Transverse colon (tissue), 4 donors: Measurements from ENCODE around the gene CDK11A. TPM values are rescaled to one million over a fixed set of nuclear protein-coding genes. Genes with fewer than 3 reads are reported as not detected.
"Not testable (repeated sequence)": the region's sequence is repeated elsewhere in the genome, so short reads cannot be mapped to it uniquely, and the experiment has no call there.

Source experiments
- DNase-seq: peaks from one replicate; pipeline ENCODE4 v3.0.0-alpha.2; 2019
- H3K27ac ChIP-seq, 4 donors: fragments of 200-600 bp; sonication (generic); 2 replicates each; pipeline ENCODE4 v1.5.1; 2016 to 2018; ENCODE audit warnings: inconsistent platforms in 4 of 4
- H3K27me3 ChIP-seq: fragments of 200-600 bp; sonication (generic); 2 replicates; pipeline ENCODE4 v1.5.1; 2017; ENCODE audit warnings: inconsistent platforms
- H3K36me3 ChIP-seq, 4 donors: fragments of 200-600 bp; sonication (generic); 2 replicates each; pipeline ENCODE4 v1.5.1; 2017 to 2019; ENCODE audit warnings: inconsistent platforms in 4 of 4
- H3K4me1 ChIP-seq, 4 donors: fragments of 200-600 bp; sonication (generic); 2 replicates each; pipeline ENCODE4 v1.5.1; 2017 to 2020; ENCODE audit warnings: inconsistent platforms in 4 of 4
- H3K4me3 ChIP-seq, 4 donors: fragments of 200-600 bp; sonication (generic); 1 replicate in 1 of 4; 2 replicates in 3 of 4; pipeline versions ENCODE4 v1.5.1 to v1.6.1; 2017 to 2019; ENCODE audit warnings: inconsistent platforms in 4 of 4
- H3K9me3 ChIP-seq, 2 donors: fragments of 200-600 bp; sonication (generic); 2 replicates each; pipeline ENCODE4 v1.5.1; 2017 to 2019; ENCODE audit warnings: inconsistent platforms in 2 of 2
- EP300 ChIP-seq: sonication (generic); formaldehyde crosslinking; IDR thresholded peaks from one replicate; pipeline ENCODE4 v1.6.1; 2017; ENCODE audit warnings: antibody characterized with exemption, low read depth
- POLR2A ChIP-seq: fragments of 450-650 bp; IDR thresholded peaks from one replicate; pipeline ENCODE4 v1.6.1; 2016; ENCODE audit warnings: antibody characterized with exemption, mild to moderate bottlenecking, moderate library complexity
- POLR2AphosphoS5 ChIP-seq, 3 donors: sonication (generic); formaldehyde crosslinking; IDR thresholded peaks; one replicate each; pipeline ENCODE4 v1.6.1; 2016; ENCODE audit warnings: antibody characterized with exemption in 3 of 3
- WGBS, 2 donors: methylation state at CpG; one replicate each; pipeline ENCODE4 v1.1.5; 2018; ENCODE audit warnings: low coverage in 1 of 2; 5-methylcytosine and 5-hydroxymethylcytosine counted together
- in situ Hi-C, 4 donors: fragments of 200-750 bp; cut with MboI; loops; one replicate each; pipeline versions ENCODE4 v1.15.0 to v1.15.1; 2017; ENCODE audit warnings: low sequenced_read_pairs in 3 of 4, low pct_ligation_motif_present in 1 of 4, low pct_unique_long_range_greater_than_20kb in 1 of 4
- intact Hi-C: fragments of 100-400 bp; cut with DNase I; formaldehyde crosslinking; loops from one replicate; pipeline ENCODE4 v1.15.1; 2023; ENCODE audit warnings: low total_unique reads
- total RNA-seq, 4 donors: library from RNA; depleted of rRNA; stranded (reverse); fragments of >200 nt; gene quantifications; one replicate each; pipeline ENCODE4 v1.1.0, GENCODE V29; 2016
- TF ChIP-seq, protein P1 (sequence below), 5 experiments: fragments of 200-600 bp in 3 of 5; fragments of 450-650 bp in 2 of 5; sonication (generic) in 3 of 5; IDR thresholded peaks; 1 replicate in 2 of 5; 2 replicates in 3 of 5; pipeline ENCODE4 v1.5.1; 2016 to 2017; ENCODE audit warnings: antibody characterized with exemption in 5 of 5, inconsistent platforms in 3 of 5, mild to moderate bottlenecking in 2 of 5, moderate library complexity in 1 of 5

Gene CDK11A
- total RNA-seq, 4 donors from 2014 or later: 52.9 to 250 (median 161) TPM

DNA sequence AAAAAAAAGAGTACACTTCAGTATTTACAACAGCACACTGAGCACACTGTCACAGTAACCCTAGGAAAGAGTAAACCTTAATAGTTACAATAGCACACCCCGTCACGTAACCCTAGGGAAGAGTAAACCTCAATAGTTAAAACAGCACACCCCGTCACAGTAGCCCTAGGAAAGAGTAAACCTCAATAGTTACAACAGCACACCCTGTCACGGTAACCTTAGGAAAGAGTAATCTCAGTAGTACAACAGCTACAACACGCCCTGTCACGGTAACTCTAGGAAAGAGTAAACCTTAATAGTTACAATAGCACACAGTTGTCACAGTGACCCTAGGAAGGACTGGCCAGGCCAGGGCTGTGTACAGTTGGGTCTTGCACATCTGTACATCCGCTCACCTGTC lies 3.0 kb downstream of the CDK11A start:
- H3K36me3 ChIP-seq: peaks cover 0 to 12% (median 3%) of the 10 kb centered on the region in 4 donors
- H3K27me3 ChIP-seq: no peaks in the 10 kb centered on the region
- intact Hi-C loops (no loop called here), in situ Hi-C loops (loop anchor here in 1 of 4 donors (5.0 kb wide), 1 partner anchor 64 kb away; the partner anchor contains the start of gene CDK11B)
- peak overlapping the region; percentile 33 to 80 (median 57) for H3K27ac ChIP-seq
- no peak for TF ChIP-seq POLR2AphosphoS5 (IDR thresholded peaks at IDR 0.05)
- no peak for TF ChIP-seq POLR2A
- TF ChIP-seq EP300: no peak
- TF ChIP-seq, protein P1, sequence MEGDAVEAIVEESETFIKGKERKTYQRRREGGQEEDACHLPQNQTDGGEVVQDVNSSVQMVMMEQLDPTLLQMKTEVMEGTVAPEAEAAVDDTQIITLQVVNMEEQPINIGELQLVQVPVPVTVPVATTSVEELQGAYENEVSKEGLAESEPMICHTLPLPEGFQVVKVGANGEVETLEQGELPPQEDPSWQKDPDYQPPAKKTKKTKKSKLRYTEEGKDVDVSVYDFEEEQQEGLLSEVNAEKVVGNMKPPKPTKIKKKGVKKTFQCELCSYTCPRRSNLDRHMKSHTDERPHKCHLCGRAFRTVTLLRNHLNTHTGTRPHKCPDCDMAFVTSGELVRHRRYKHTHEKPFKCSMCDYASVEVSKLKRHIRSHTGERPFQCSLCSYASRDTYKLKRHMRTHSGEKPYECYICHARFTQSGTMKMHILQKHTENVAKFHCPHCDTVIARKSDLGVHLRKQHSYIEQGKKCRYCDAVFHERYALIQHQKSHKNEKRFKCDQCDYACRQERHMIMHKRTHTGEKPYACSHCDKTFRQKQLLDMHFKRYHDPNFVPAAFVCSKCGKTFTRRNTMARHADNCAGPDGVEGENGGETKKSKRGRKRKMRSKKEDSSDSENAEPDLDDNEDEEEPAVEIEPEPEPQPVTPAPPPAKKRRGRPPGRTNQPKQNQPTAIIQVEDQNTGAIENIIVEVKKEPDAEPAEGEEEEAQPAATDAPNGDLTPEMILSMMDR (IDR thresholded peaks at IDR 0.05): no peak
- peaks cover 0 to 13% (median 4%) of the 10 kb centered on the region in 4 donors for H3K4me1 ChIP-seq
- DNase-seq: no peak
- 40 to 66% methylated on average over 5 to 7 of the region's 7 CpGs for WGBS, 2 donors
- H3K4me3 ChIP-seq: no peak overlapping the region
- H3K9me3 ChIP-seq: no peaks in the 10 kb centered on the region

DNA sequence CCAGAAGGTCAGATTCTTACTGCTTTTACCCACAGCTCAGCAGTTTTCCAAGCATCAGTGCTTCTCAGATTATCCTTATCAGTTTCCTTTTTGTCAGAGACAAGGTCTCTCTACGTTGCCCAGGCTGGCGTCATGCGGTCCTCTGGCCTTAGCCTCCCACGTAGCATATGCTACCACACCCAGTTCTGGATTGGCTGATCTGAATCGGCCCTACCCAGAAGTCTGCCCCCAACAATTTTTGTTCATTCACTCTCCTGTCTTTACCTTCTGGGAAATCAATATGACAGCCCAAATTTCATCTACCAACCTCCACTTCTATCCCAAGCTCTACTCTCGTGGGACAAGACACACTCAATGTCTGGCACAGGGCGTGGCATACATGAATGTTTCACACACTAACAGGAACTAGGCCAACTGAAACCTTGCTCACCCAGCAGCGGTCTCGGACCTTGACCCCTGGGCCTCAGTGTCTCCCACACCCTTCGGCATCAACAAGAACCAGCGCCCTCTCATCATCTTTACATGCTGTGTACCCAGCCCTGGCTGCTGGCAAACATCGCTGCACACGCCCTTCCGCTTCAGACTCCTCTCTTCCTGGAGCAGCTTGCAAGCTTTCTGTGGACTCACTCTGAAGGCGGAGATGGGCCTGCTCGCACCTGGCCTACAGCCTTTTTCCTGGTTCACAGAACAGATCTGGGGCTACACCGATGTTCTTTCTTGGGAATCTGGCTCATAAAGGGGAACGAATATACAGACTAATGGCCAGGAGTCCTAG lies 8.9 kb downstream of the CDK11A start:
- H3K27me3 ChIP-seq, H3K4me1 ChIP-seq, H3K9me3 ChIP-seq, H3K4me3 ChIP-seq, intact Hi-C loops, H3K36me3 ChIP-seq, in situ Hi-C loops: not testable (repeated sequence)
- 51% methylated on average over 8 of the region's 18 CpGs; no CpG with 5 or more reads in 1 of the 2 donors for WGBS, 2 donors
- DNase-seq: peak; percentile 78
- peak overlapping the region; percentile 63 to 83 (median 72) for H3K27ac ChIP-seq
- TF ChIP-seq POLR2A (peak; percentile 32), POLR2AphosphoS5 (IDR thresholded peaks at IDR 0.05) (peak in 1 of 3 donors; percentile 46)

DNA sequence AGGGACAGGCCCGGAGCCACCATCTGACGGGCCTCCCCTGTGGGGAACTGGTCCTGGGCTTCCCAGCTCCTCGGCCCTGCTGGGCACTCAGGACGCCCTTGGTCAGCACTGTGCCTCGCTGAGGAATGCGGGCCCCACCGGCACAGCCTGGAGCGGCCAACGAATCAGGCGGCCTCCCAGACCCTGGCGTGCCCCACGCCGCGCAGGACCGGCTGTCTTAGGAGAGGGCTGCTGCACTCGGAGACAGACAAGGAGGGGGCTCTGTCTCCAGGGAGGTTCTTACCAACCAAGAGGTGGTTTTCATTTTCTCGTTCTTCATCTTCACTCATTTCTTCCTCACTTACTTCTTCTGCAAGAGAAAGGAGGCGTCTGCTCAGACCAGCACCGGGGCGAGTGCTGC lies 16.3 kb downstream of the CDK11A start:
- H3K9me3 ChIP-seq, H3K4me1 ChIP-seq, H3K27me3 ChIP-seq, H3K36me3 ChIP-seq, in situ Hi-C loops, H3K4me3 ChIP-seq, intact Hi-C loops, DNase-seq, H3K27ac ChIP-seq: not testable (repeated sequence)
- 100% methylated on average over 3 of the region's 20 CpGs; no CpG with 5 or more reads in 1 of the 2 donors for WGBS, 2 donors

DNA sequence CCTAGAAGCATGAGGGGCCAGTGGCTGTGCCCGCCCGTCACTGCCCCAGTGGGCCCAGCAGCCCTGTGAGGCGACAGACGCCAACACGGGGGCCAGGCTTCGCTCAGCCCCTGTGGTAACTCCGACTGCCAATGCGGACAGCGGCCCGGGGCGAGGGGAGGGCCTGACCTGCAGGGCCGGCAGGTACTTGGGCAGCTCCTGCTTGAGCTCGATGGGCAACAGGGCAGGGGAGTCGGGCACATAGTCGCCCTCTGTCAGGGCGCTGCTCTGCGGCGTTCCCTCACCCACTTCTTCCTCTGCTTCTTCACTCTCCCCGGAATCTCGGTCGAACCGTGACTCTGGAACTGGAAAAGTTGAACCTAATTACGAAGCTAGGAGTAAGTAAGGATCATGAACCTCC lies 16.9 kb downstream of the CDK11A start:
- DNase-seq, intact Hi-C loops, H3K36me3 ChIP-seq, in situ Hi-C loops, H3K27ac ChIP-seq, H3K9me3 ChIP-seq, H3K27me3 ChIP-seq, H3K4me3 ChIP-seq, H3K4me1 ChIP-seq: not testable (repeated sequence)
- WGBS, 2 donors: 100% methylated on average over 1 of the region's 23 CpGs; no CpG with 5 or more reads in 1 of the 2 donors

DNA sequence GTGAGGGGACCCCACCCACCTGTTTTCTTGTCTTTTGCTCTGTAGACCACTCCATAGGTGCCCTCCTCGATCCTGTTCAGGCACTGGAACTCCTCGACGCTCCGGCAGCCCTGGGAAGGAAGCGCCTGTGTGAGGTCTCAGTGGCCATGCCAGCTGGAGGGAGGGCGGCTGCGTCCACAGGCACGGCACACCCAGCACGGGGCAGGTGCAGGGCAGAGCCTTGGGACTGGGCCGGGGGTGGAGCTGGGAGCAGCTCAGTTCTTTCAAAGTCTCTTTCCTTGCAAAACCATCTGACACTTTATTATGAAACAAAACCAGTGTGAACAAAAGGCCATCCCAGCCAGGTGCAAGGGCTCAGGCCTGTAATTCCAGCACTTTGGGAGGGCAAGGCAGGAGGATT lies 18.5 kb downstream of the CDK11A start:
- WGBS, 2 donors: no CpG with 5 or more reads among the region's 10 CpGs
- peak overlapping the region in 2 of 4 donors; percentile 41 to 59 for H3K27ac ChIP-seq
- H3K27me3 ChIP-seq, H3K4me3 ChIP-seq, H3K4me1 ChIP-seq, in situ Hi-C loops, H3K9me3 ChIP-seq, H3K36me3 ChIP-seq, DNase-seq, intact Hi-C loops: not testable (repeated sequence)

DNA sequence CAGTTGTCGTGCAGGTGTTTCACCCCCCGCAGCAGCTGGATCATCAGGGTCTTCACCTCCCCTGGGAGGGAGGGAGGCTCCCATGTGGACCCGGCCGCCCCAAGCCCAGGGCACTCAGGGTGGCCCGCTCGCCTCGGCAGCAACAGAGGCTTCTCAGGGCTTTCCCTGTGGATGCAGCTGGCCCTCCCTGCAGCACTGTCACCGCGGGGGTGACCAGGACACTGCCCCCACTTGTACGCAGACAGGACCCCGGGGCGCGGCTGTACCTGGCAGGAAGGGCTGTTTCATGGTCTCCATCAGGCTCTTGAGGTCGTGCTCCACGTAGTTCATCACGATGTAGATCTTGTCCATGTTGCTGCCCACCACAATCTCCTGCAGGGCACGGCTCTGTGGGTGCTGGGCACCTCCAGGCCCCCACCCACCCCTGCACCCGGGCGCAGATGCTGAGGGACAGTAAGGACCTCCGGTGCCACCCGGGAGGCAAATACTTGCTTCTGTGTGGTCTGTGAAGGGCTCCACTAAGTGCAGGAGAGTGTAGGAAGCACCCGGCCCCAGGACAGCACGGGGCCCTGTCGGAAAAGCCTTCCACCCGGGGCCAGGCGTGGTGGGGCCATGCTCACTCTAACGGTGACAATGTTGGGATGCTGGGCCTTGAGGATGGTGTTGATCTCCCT lies 19.7 kb downstream of the CDK11A start:
- WGBS, 2 donors: 91% methylated on average over 20 of the region's 27 CpGs; no CpG with 5 or more reads in 1 of the 2 donors
- not testable (repeated sequence) for DNase-seq

More for the DNA sequence above, 19.7 kb downstream of the CDK11A start:
- intact Hi-C loops, in situ Hi-C loops, H3K27ac ChIP-seq, H3K4me3 ChIP-seq, H3K4me1 ChIP-seq, H3K36me3 ChIP-seq, H3K9me3 ChIP-seq, H3K27me3 ChIP-seq: not testable (repeated sequence)
